Stimulated activated CD8-positive, alpha-beta memory T cell treated with anti-CD3 and anti-CD28 coated beads, Interleukin-7, amount 100 ng/mL, for 1 hour (primary cell): Measurements from ENCODE around the gene SLC25A33.
"Not testable (repeated sequence)": the region's sequence is repeated elsewhere in the genome, so short reads cannot be mapped to it uniquely, and the experiment has no call there.

Experiments
- DNase-seq, 2 donors: peaks; one replicate each; pipeline ENCODE4 v3.0.0-alpha.2; 2020; ENCODE audit warnings: low read depth in 2 of 2

Gene SLC25A33

GRCh38 chr1:9539165-9539828 is at the start of gene SLC25A33:
SLC25A33 (plus strand) TSS chr1:9539465; CDS start chr1:9539692, 227 bp downstream.
- peak; percentile 97 to 98 for DNase-seq

- DNase-seq, result peak; percentile 64 to 74
Measured at GRCh38 chr1:9490605-9491339, 48.5 kb upstream of the SLC25A33 start.

GRCh38 chr1:9493326-9493725 is 45.9 kb upstream of the SLC25A33 start:
- no peak for DNase-seq

- peak; percentile 13 to 49 for DNase-seq
Measured at GRCh38 chr1:9494936-9495758, 44.1 kb upstream of the SLC25A33 start.

- DNase-seq, result no peak
Measured at GRCh38 chr1:9495854-9496374, 43.4 kb upstream of the SLC25A33 start.

- DNase-seq, result no peak
Measured at GRCh38 chr1:9500756-9501754, 38.2 kb upstream of the SLC25A33 start.

GRCh38 chr1:9503001-9503675 is 36.1 kb upstream of the SLC25A33 start:
- DNase-seq, result no peak

- no peak for DNase-seq
Measured at GRCh38 chr1:9505143-9505542, 34.1 kb upstream of the SLC25A33 start.

GRCh38 chr1:9506901-9507300 is 32.4 kb upstream of the SLC25A33 start:
- DNase-seq, result no peak

GRCh38 chr1:9510130-9510529 is 29.1 kb upstream of the SLC25A33 start:
- no peak for DNase-seq

GRCh38 chr1:9515550-9515949 is 23.7 kb upstream of the SLC25A33 start:
- not testable (repeated sequence) for DNase-seq

GRCh38 chr1:9518454-9518998 is 20.7 kb upstream of the SLC25A33 start:
- DNase-seq, result no peak

GRCh38 chr1:9520411-9520810 is 18.9 kb upstream of the SLC25A33 start:
- no peak for DNase-seq

GRCh38 chr1:9529190-9529589 is 10.1 kb upstream of the SLC25A33 start:
- no peak for DNase-seq

- DNase-seq, result no peak
Measured at GRCh38 chr1:9530320-9530719, 8.9 kb upstream of the SLC25A33 start.

- no peak for DNase-seq
Measured at GRCh38 chr1:9534953-9535352, 4.3 kb upstream of the SLC25A33 start.

GRCh38 chr1:9536301-9536700 is 3.0 kb upstream of the SLC25A33 start:
- DNase-seq, result no peak

GRCh38 chr1:9537863-9538668 is 1.2 kb upstream of the SLC25A33 start:
- no peak for DNase-seq

- no peak for DNase-seq
Measured at GRCh38 chr1:9538669-9539164, 548 bp upstream of the SLC25A33 start.
